Endothelial cell of umbilical vein (primary cell): ENCODE data around the gene SYNE1. TPM values are rescaled to one million over a fixed set of nuclear protein-coding genes. Genes with fewer than 3 reads are reported as not detected.

ENCODE experiments used
- BruUV-seq: library from RNA; stranded (reverse); fragments of 400-500 nt; replicated peaks from 2 replicates; lab custom pipeline; 2021; lab: Mats Ljungman, UMichigan
- CTCF ChIA-PET: fragments of 300-600, 350-600 bp; sonication (Branson Sonifier 250); formaldehyde crosslinking; loops from one replicate; lab custom pipeline; 2021; ENCODE audit warnings: antibody characterized with exemption, inconsistent platforms; lab: Charles Lee
- POLR2A ChIA-PET: fragments of 300-600, 350-600 bp; sonication (Branson Sonifier 250); formaldehyde crosslinking; loops from one replicate; lab custom pipeline; 2021; ENCODE audit warnings: antibody characterized with exemption, inconsistent platforms; lab: Charles Lee
- DNase-seq: peaks from one replicate; pipeline ENCODE4 v3.0.0-alpha.2; 2011; ENCODE audit warnings: low read depth, low spot score
- FAIRE-seq: peaks from 2 replicates; lab custom pipeline; 2011; peaks lifted over from hg19 to GRCh38; lab: Jason Lieb, UNC
- H2AFZ ChIP-seq: 2 replicates; pipeline ENCODE4 v1.6.0; 2012; ENCODE audit warnings: low read depth, low read length, control low read depth, inconsistent platforms
- H3K27ac ChIP-seq: 2 replicates; pipeline ENCODE4 v1.5.1; 2011; ENCODE audit warnings: low read depth, mild to moderate bottlenecking, control low read depth, low read length, moderate library complexity; ENCODE audit not compliant: insufficient read depth
- H3K27me3 ChIP-seq, 2 experiments: 2 replicates each; pipeline versions ENCODE4 v1.6.0 to v1.6.1; 2011; ENCODE audit warnings: low read length in 2 of 2, mixed read lengths in 1 of 2; ENCODE audit not compliant: control insufficient read depth in 2 of 2, insufficient read depth in 2 of 2
- H3K36me3 ChIP-seq, 2 experiments: 2 replicates in 1 of 2; 3 replicates in 1 of 2; pipeline ENCODE4 v1.5.1; 2011; ENCODE audit warnings: low read length in 2 of 2, mild to moderate bottlenecking in 1 of 2, moderate library complexity in 1 of 2; ENCODE audit not compliant: control insufficient read depth in 2 of 2, insufficient read depth in 2 of 2; ENCODE audit errors: extremely low read depth in 1 of 2
- H3K4me1 ChIP-seq: 3 replicates; pipeline ENCODE4 v1.5.1; 2011; ENCODE audit warnings: mild to moderate bottlenecking, low read length; ENCODE audit not compliant: control insufficient read depth, insufficient read depth; ENCODE audit errors: extremely low read depth
- H3K4me2 ChIP-seq: 2 replicates; pipeline ENCODE4 v1.6.1; 2011; ENCODE audit warnings: low read length, control low read depth, mixed read lengths; ENCODE audit not compliant: insufficient read depth
- H3K4me3 ChIP-seq, 3 experiments: fragments of 200-600 bp in 1 of 3; sonication (generic), shearing (Covaris generic) in 1 of 3; replicated peaks in 1 of 3; 2 replicates each; pipeline ENCODE4 v1.5.1; 2011 to 2016; ENCODE audit warnings: control low read depth in 3 of 3, low read length in 3 of 3, mild to moderate bottlenecking in 2 of 3, inconsistent platforms in 1 of 3, low read depth in 1 of 3, moderate library complexity in 1 of 3; ENCODE audit not compliant: insufficient read depth in 1 of 3
- H3K79me2 ChIP-seq: 2 replicates; pipeline ENCODE4 v1.6.0; 2012; ENCODE audit warnings: low read length, inconsistent platforms; ENCODE audit not compliant: control insufficient read depth, insufficient read depth
- H3K9ac ChIP-seq: replicated peaks from 2 replicates; pipeline ENCODE3; 2011; ENCODE audit warnings: low read length, control low read depth; ENCODE audit not compliant: insufficient read depth; ENCODE audit errors: extremely low read depth
- H3K9me1 ChIP-seq: replicated peaks from 3 replicates; pipeline ENCODE4 v1.6.0; 2011; ENCODE audit warnings: mild to moderate bottlenecking, low read length; ENCODE audit not compliant: control insufficient read depth, insufficient read depth; ENCODE audit errors: extremely low read depth
- H3K9me3 ChIP-seq: replicated peaks from 2 replicates; pipeline ENCODE4 v1.5.1; 2012; ENCODE audit warnings: low read length, inconsistent platforms; ENCODE audit not compliant: control insufficient read depth, insufficient read depth
- H4K20me1 ChIP-seq: replicated peaks from 2 replicates; pipeline ENCODE3; 2011; ENCODE audit warnings: mild to moderate bottlenecking, low read length; ENCODE audit not compliant: control insufficient read depth, insufficient read depth; ENCODE audit errors: extremely low read depth
- CTCF ChIP-seq, 2 donors: IDR thresholded peaks; 1 replicate in 1 of 2; 2 replicates in 1 of 2; pipeline ENCODE4 v1.5.1; 2011; ENCODE audit warnings: low read length in 2 of 2, mild to moderate bottlenecking in 2 of 2, moderate library complexity in 2 of 2, control low read depth in 1 of 2, inconsistent platforms in 1 of 2, low read depth in 1 of 2; ENCODE audit not compliant: insufficient read depth in 1 of 2; ENCODE audit errors: extremely low read depth in 1 of 2
- EZH2 ChIP-seq: IDR thresholded peaks from 2 replicates; pipeline ENCODE4 v1.6.1; 2012; ENCODE audit warnings: borderline replicate concordance, low read depth, mild to moderate bottlenecking, moderate library complexity, low read length, inconsistent platforms; ENCODE audit not compliant: severe bottlenecking
- JUN ChIP-seq: IDR thresholded peaks from 2 replicates; pipeline ENCODE4 v1.6.1; 2011; ENCODE audit warnings: borderline replicate concordance, low read depth; ENCODE audit not compliant: insufficient read length, insufficient read depth
- POLR2AphosphoS5 ChIP-seq: IDR thresholded peaks from 2 replicates; pipeline ENCODE4 v1.6.1; 2012; ENCODE audit warnings: low read depth, mild to moderate bottlenecking, control low read depth, low read length, moderate library complexity; ENCODE audit not compliant: insufficient read depth
- dilution Hi-C: fragments of 300-500 bp; cut with MboI; formaldehyde crosslinking; loops from one replicate; pipeline ENCODE4 v1.15.0; 2019; ENCODE audit warnings: low sequenced_read_pairs; ENCODE audit not compliant: extremely low pct_ligation_motif_present
- intact Hi-C: fragments of 100-400 bp; cut with micrococcal nuclease; formaldehyde crosslinking; loops from one replicate; pipeline ENCODE4 v1.10.0; 2022
- polyA plus RNA-seq, 4 experiments: library from polyadenylated mRNA; depleted of rRNA in 3 of 4; stranded (reverse) in 3 of 4; unstranded in 1 of 4; fragments of >200 nt; gene quantifications; 2 replicates each; pipeline versions ENCODE4 v1.2.1 to v1.2.3, GENCODE V29; 2011 to 2012; ENCODE audit warnings: missing spikeins in 1 of 4
- total RNA-seq: library from RNA; stranded (reverse); gene quantifications from 2 replicates; pipeline ENCODE4 v1.2.3, GENCODE V29; 2021

Gene SYNE1
- total and polyA plus RNA-seq, 2 donors (not counting 3 experiments of a cell fraction or from before 2014, with no cell fraction given): 26.5 to 52.3 TPM

- dilution Hi-C loops: no loop called here
These were observed 313.8 kb downstream of the SYNE1 start for GRCh38 chr6:152323376-152323775.

More at GRCh38 chr6:152323376-152323775, 313.8 kb downstream of the SYNE1 start:
- Histone ChIP-seq H3K79me2 (no peaks in the 10 kb centered on the region), H3K9me3 (no peaks in the 10 kb centered on the region), H3K27me3 (no peaks in the 10 kb centered on the region), H3K9ac (no peak overlapping the region), H3K27ac (no peak overlapping the region), H2AFZ (no peak overlapping the region), H3K4me1 (no peaks in the 10 kb centered on the region), H3K36me3 (no peaks in the 10 kb centered on the region), H3K4me2 (no peak overlapping the region), H4K20me1 (no peaks in the 10 kb centered on the region), H3K4me3 (no peak overlapping the region), H3K9me1 (no peaks in the 10 kb centered on the region)
- ChIA-PET POLR2A (no interaction called here), CTCF (interaction anchor here (4.9 kb wide), 1 partner anchor 15 kb away, joined by 34 read pairs; no protein-coding TSS in a partner anchor)
- intact Hi-C loops: no loop called here
- FAIRE-seq (no peak), DNase-seq (no peak)
- TF ChIP-seq JUN (no peak), CTCF (IDR thresholded peaks at IDR 0.05; ENCODE audit: extremely low read depth in 1 of 2, insufficient read depth in 1 of 2, low read depth in 1 of 2, low read length in 2 of 2) (no peak), POLR2AphosphoS5 (no peak), EZH2 (no peak)
- BruUV-seq: no TSS peak
